ENCODE results near the gene USH2A.

DNA sequence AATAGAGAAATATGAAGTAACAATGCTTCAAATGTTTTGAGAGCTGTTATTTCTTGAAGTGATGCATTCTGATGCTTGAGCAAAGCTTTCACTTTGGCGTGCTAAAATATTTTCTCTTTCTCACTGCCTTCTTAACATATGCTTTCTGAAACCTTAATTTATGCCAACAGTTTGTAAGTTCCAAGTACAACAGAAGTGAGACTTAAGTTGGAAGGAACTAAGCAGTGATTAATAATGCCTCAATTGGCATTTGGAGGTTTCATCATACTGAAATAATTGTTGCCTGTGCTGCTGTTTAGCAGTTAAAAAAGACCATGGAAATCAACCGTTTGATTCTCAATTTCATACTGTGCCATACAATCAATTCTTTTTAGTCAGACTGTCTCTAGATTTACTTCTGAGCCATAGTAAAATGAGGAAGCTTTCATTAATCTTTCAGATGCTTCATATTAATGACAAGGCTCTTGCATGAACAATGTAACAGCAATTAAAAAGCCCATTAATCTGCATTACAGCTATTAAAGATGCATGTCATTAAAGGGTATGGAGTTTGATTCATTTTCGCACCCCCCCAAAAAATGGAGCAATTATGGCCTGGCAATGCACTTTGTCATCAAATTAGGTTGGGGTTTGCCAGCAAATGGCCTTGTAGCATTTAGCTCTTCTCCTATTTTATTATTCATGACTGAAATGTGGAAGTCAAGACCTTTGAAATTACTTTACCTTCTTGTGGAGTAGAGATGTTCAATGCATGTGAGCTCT lies 375.3 kb downstream of the USH2A start:
- TF ChIP-seq POLR2A (IDR thresholded peaks at IDR 0.05; ENCODE audit: low read length): no peak
- no peak for TF ChIP-seq CTCF (IDR thresholded peaks at IDR 0.05)
- TF ChIP-seq, protein P1, sequence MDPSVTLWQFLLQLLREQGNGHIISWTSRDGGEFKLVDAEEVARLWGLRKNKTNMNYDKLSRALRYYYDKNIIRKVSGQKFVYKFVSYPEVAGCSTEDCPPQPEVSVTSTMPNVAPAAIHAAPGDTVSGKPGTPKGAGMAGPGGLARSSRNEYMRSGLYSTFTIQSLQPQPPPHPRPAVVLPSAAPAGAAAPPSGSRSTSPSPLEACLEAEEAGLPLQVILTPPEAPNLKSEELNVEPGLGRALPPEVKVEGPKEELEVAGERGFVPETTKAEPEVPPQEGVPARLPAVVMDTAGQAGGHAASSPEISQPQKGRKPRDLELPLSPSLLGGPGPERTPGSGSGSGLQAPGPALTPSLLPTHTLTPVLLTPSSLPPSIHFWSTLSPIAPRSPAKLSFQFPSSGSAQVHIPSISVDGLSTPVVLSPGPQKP (IDR thresholded peaks at IDR 0.05; ENCODE audit: low read depth, low read length): no peak
- no peak for TF ChIP-seq EP300 (IDR thresholded peaks at IDR 0.05)
